ENCODE measurements around the gene RASAL2.

GRCh38 chr1:178412400-178412770, 318.5 kb downstream of the RASAL2 start:
- TF ChIP-seq CTCF (IDR thresholded peaks at IDR 0.05; ENCODE audit: insufficient read depth, low read length, poor library complexity, severe bottlenecking) (no peak), EZH2phosphoT487 (conservative IDR thresholded peaks at IDR 0.05; ENCODE audit: low read length) (no peak)
